ENCODE data around the gene RRBP1.

GRCh38 chr20:17598013-17598550 is 84.0 kb downstream of the RRBP1 start:
- TF ChIP-seq POLR2AphosphoS5 (IDR thresholded peaks at IDR 0.05; ENCODE audit: low read depth, low read length) (no peak), TAF1 (IDR thresholded peaks at IDR 0.05; ENCODE audit: borderline replicate concordance, insufficient read depth, low read length) (no peak)
